Measurements from ENCODE around the gene CD40LG. TPM values are rescaled to one million over a fixed set of nuclear protein-coding genes. Genes with fewer than 3 reads are reported as not detected.

CD40LG gene
- polyA plus RNA-seq, 1 donor from 2014 or later, result not detected

DNA sequence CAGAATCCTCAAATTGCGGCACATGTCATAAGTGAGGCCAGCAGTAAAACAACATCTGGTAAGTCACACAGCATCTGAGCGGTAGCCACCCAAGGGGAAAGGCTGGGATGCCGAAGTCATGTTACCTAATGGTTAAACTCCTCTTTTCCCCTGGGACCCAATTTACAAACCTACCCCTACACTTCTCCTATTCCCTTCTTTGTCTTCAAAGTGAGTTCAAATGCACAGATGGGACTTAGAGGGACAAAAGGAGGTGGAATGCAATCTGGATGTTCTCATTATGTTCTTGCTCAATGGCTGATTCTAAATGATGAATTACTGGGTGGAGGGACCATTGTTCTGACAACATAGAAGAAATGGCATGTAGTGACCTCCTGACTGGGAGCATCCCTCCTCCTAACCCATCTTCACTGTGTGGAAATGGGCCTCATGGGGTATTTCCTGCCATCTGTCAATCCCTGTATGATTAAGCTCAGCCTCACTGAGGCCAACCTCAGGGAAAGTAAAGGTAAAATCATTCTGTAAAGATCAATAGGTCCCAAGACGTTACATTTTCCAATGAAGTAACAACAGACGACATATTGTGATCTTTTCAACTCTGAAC is 8.5 kb downstream of the CD40LG start:
- Histone ChIP-seq H3K36me3 (ENCODE audit: insufficient read depth, low read length) (no peaks in the 10 kb centered on the region), H3K4me3 (ENCODE audit: low read length) (no peak overlapping the region), H4K20me1 (ENCODE audit: insufficient read depth) (no peaks in the 10 kb centered on the region), H3K9me2 (ENCODE audit: insufficient read depth, low read length) (no peaks in the 10 kb centered on the region), H3K9me3 (ENCODE audit: low read length) (no peaks in the 10 kb centered on the region), H3K27me3 (ENCODE audit: insufficient read depth, low read depth, low read length) (no peaks in the 10 kb centered on the region), H2AFZ (ENCODE audit: low read depth, low read length) (no peak overlapping the region), H3K79me2 (replicated peaks; ENCODE audit: insufficient read depth, low read length) (no peaks in the 10 kb centered on the region), H3K9ac (ENCODE audit: low read length) (no peak overlapping the region), H3K27ac (ENCODE audit: low read length) (no peak overlapping the region), H3F3A (ENCODE audit: insufficient read depth, low read length, poor library complexity, severe bottlenecking) (no peaks in the 10 kb centered on the region), H3K4me2 (ENCODE audit: low read length) (no peak overlapping the region)
- TF ChIP-seq RAD21 (conservative IDR thresholded peaks at IDR 0.05) (no peak), EZH2 (IDR thresholded peaks at IDR 0.05; ENCODE audit: borderline replicate concordance, insufficient read depth, low read length, poor library complexity, severe bottlenecking) (no peak), POLR2AphosphoS5 (IDR thresholded peaks at IDR 0.05) (no peak), EP300 (conservative IDR thresholded peaks at IDR 0.05; ENCODE audit: poor library complexity, severe bottlenecking) (no peak), TAF1 (IDR thresholded peaks at IDR 0.05; ENCODE audit: low read depth) (no peak), MXI1 (conservative IDR thresholded peaks at IDR 0.05; ENCODE audit: poor library complexity, severe bottlenecking) (no peak), SMC3 (conservative IDR thresholded peaks at IDR 0.05; ENCODE audit: poor library complexity) (no peak)
- TF ChIP-seq, protein P1, sequence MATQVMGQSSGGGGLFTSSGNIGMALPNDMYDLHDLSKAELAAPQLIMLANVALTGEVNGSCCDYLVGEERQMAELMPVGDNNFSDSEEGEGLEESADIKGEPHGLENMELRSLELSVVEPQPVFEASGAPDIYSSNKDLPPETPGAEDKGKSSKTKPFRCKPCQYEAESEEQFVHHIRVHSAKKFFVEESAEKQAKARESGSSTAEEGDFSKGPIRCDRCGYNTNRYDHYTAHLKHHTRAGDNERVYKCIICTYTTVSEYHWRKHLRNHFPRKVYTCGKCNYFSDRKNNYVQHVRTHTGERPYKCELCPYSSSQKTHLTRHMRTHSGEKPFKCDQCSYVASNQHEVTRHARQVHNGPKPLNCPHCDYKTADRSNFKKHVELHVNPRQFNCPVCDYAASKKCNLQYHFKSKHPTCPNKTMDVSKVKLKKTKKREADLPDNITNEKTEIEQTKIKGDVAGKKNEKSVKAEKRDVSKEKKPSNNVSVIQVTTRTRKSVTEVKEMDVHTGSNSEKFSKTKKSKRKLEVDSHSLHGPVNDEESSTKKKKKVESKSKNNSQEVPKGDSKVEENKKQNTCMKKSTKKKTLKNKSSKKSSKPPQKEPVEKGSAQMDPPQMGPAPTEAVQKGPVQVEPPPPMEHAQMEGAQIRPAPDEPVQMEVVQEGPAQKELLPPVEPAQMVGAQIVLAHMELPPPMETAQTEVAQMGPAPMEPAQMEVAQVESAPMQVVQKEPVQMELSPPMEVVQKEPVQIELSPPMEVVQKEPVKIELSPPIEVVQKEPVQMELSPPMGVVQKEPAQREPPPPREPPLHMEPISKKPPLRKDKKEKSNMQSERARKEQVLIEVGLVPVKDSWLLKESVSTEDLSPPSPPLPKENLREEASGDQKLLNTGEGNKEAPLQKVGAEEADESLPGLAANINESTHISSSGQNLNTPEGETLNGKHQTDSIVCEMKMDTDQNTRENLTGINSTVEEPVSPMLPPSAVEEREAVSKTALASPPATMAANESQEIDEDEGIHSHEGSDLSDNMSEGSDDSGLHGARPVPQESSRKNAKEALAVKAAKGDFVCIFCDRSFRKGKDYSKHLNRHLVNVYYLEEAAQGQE (IDR thresholded peaks at IDR 0.05; ENCODE audit: borderline replicate concordance), result no peak
- TF ChIP-seq, protein P2, sequence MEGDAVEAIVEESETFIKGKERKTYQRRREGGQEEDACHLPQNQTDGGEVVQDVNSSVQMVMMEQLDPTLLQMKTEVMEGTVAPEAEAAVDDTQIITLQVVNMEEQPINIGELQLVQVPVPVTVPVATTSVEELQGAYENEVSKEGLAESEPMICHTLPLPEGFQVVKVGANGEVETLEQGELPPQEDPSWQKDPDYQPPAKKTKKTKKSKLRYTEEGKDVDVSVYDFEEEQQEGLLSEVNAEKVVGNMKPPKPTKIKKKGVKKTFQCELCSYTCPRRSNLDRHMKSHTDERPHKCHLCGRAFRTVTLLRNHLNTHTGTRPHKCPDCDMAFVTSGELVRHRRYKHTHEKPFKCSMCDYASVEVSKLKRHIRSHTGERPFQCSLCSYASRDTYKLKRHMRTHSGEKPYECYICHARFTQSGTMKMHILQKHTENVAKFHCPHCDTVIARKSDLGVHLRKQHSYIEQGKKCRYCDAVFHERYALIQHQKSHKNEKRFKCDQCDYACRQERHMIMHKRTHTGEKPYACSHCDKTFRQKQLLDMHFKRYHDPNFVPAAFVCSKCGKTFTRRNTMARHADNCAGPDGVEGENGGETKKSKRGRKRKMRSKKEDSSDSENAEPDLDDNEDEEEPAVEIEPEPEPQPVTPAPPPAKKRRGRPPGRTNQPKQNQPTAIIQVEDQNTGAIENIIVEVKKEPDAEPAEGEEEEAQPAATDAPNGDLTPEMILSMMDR (IDR thresholded peaks at IDR 0.05; ENCODE audit: poor library complexity, severe bottlenecking), result no peak

DNA sequence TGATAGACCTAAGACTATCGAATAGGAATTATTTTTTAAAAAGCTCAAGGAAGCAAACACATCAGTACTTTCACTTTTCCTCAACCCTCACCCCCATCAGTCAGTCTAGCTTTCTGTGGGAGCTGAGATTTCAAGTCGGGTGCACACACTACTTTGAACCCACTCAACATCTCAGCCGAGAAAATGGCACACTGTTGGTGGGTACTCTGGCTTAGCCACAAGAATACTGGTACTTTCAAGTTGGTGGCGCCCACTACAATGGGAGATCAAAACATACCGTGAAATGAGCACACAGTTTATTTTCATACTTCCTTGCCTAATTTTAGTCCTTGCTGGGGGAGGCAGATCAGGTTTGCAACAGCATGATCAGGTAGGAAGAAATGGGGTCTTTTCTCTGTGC is 10.2 kb downstream of the CD40LG start:
- Histone ChIP-seq H3K4me3 (ENCODE audit: low read length) (no peak overlapping the region), H3K27me3 (ENCODE audit: insufficient read depth, low read depth, low read length) (no peaks in the 10 kb centered on the region), H3K9ac (ENCODE audit: low read length) (no peak overlapping the region), H3K9me2 (ENCODE audit: insufficient read depth, low read length) (no peaks in the 10 kb centered on the region), H3K9me3 (ENCODE audit: low read length) (no peaks in the 10 kb centered on the region), H4K20me1 (ENCODE audit: insufficient read depth) (no peaks in the 10 kb centered on the region), H3F3A (ENCODE audit: insufficient read depth, low read length, poor library complexity, severe bottlenecking) (no peaks in the 10 kb centered on the region), H3K36me3 (ENCODE audit: insufficient read depth, low read length) (no peaks in the 10 kb centered on the region), H3K27ac (ENCODE audit: low read length) (no peak overlapping the region), H2AFZ (ENCODE audit: low read depth, low read length) (no peak overlapping the region), H3K79me2 (replicated peaks; ENCODE audit: insufficient read depth, low read length) (no peaks in the 10 kb centered on the region), H3K4me2 (ENCODE audit: low read length) (no peak overlapping the region)
- TF ChIP-seq EP300 (conservative IDR thresholded peaks at IDR 0.05; ENCODE audit: poor library complexity, severe bottlenecking) (no peak), POLR2AphosphoS5 (IDR thresholded peaks at IDR 0.05) (no peak), RAD21 (conservative IDR thresholded peaks at IDR 0.05) (no peak), TAF1 (IDR thresholded peaks at IDR 0.05; ENCODE audit: low read depth) (no peak), EZH2 (IDR thresholded peaks at IDR 0.05; ENCODE audit: borderline replicate concordance, insufficient read depth, low read length, poor library complexity, severe bottlenecking) (no peak), MXI1 (conservative IDR thresholded peaks at IDR 0.05; ENCODE audit: poor library complexity, severe bottlenecking) (no peak), SMC3 (conservative IDR thresholded peaks at IDR 0.05; ENCODE audit: poor library complexity) (no peak)
- TF ChIP-seq, protein P1 (IDR thresholded peaks at IDR 0.05; ENCODE audit: borderline replicate concordance), result no peak
- TF ChIP-seq, protein P2 (IDR thresholded peaks at IDR 0.05; ENCODE audit: poor library complexity, severe bottlenecking), result no peak
